GM18520 (cell line): ENCODE results near the gene LIN28B.
A peak's percentile ranks its signal among the peaks of the same experiment; 100 is the strongest.
"Not testable (repeated sequence)": the region's sequence is repeated elsewhere in the genome, so short reads cannot be mapped to it uniquely, and the experiment has no call there.

Source experiments
- ATAC-seq: cut with Tn5 transposase; IDR thresholded peaks from one replicate; pipeline ENCODE4 v1.9.1; 2021; ENCODE audit not compliant: unreplicated experiment

Gene LIN28B

GRCh38 chr6:105005451-105005850, 48.5 kb downstream of the LIN28B start:
- ATAC-seq = no peak

GRCh38 chr6:105013459-105013858, 56.6 kb downstream of the LIN28B start:
- ATAC-seq = not testable (repeated sequence)

GRCh38 chr6:105014448-105014847, 57.5 kb downstream of the LIN28B start:
- ATAC-seq = no peak

GRCh38 chr6:105014954-105015353, 58.0 kb downstream of the LIN28B start:
- ATAC-seq = no peak

GRCh38 chr6:105015482-105015881, 58.6 kb downstream of the LIN28B start:
- ATAC-seq = no peak

- no peak for ATAC-seq
Measured at GRCh38 chr6:105019285-105019684, 62.4 kb downstream of the LIN28B start.

GRCh38 chr6:105021399-105021798, 64.5 kb downstream of the LIN28B start:
- ATAC-seq = no peak

GRCh38 chr6:105022416-105022815, 65.5 kb downstream of the LIN28B start:
- ATAC-seq = no peak

- peak; percentile 40 for ATAC-seq
Measured at GRCh38 chr6:105024803-105025202, 67.9 kb downstream of the LIN28B start.

GRCh38 chr6:105028898-105029297, 72.0 kb downstream of the LIN28B start:
- ATAC-seq = no peak

GRCh38 chr6:105029581-105029980, 72.7 kb downstream of the LIN28B start:
- no peak for ATAC-seq

GRCh38 chr6:105034470-105034869, 77.6 kb downstream of the LIN28B start:
- no peak for ATAC-seq

GRCh38 chr6:105035299-105035698, 78.4 kb downstream of the LIN28B start:
- ATAC-seq = no peak

- no peak for ATAC-seq
Measured at GRCh38 chr6:105036351-105036750, 79.4 kb downstream of the LIN28B start.

GRCh38 chr6:105038259-105038658, 81.4 kb downstream of the LIN28B start:
- no peak for ATAC-seq

GRCh38 chr6:105041880-105042279, 85.0 kb downstream of the LIN28B start:
- no peak for ATAC-seq

- ATAC-seq = no peak
Measured at GRCh38 chr6:105042648-105043047, 85.7 kb downstream of the LIN28B start.

- no peak for ATAC-seq
Measured at GRCh38 chr6:105043979-105044378, 87.1 kb downstream of the LIN28B start.

GRCh38 chr6:105045526-105045925, 88.6 kb downstream of the LIN28B start:
- no peak for ATAC-seq

- no peak for ATAC-seq
Measured at GRCh38 chr6:105051941-105052471, 95.1 kb downstream of the LIN28B start.

- ATAC-seq = no peak
Measured at GRCh38 chr6:105056646-105057045, 99.7 kb downstream of the LIN28B start.

- ATAC-seq = no peak
Measured at GRCh38 chr6:105057160-105057559, 100.3 kb downstream of the LIN28B start.

GRCh38 chr6:105058316-105058715, 101.4 kb downstream of the LIN28B start:
- ATAC-seq = no peak

GRCh38 chr6:105058846-105059245, 101.9 kb downstream of the LIN28B start:
- no peak for ATAC-seq
